HepG2 (cell line): ENCODE results near the gene AOX1. TPM values are rescaled to one million over a fixed set of nuclear protein-coding genes. Genes with fewer than 3 reads are reported as not detected.

Experiments used
- ARNT ChIP-seq: fragments of 450-650 bp; IDR thresholded peaks from 2 replicates; pipeline ENCODE4 v1.6.1; 2017
- BRD4 ChIP-seq: sonication (generic); formaldehyde crosslinking; IDR thresholded peaks from 2 replicates; pipeline ENCODE4 v1.4.0; 2020; ENCODE audit warnings: missing genetic modification reagents
- CCAR2 ChIP-seq: fragments of 200-400 bp; formaldehyde crosslinking; optimal IDR thresholded peaks from 2 replicates; pipeline ENCODE3; 2018; ENCODE audit warnings: low read depth, mild to moderate bottlenecking, low read length, moderate library complexity
- HES4 ChIP-seq: sonication (generic); formaldehyde crosslinking; IDR thresholded peaks from 2 replicates; pipeline ENCODE4 v1.9.0; 2021; ENCODE audit warnings: mild to moderate bottlenecking, missing genetic modification reagents, borderline replicate concordance
- HMG20B ChIP-seq: conservative IDR thresholded peaks from 2 replicates; pipeline ENCODE4 v1.6.1; 2016; ENCODE audit warnings: missing genetic modification reagents, missing compliant biosample characterization
- HNRNPH1 ChIP-seq: fragments of 200-400 bp; formaldehyde crosslinking; optimal IDR thresholded peaks from 2 replicates; pipeline ENCODE3; 2017; ENCODE audit warnings: mild to moderate bottlenecking, low read depth, low read length
- ISX ChIP-seq: sonication (generic); formaldehyde crosslinking; conservative IDR thresholded peaks from 2 replicates; pipeline ENCODE4 v1.5.0; 2020; ENCODE audit warnings: missing genetic modification reagents
- KAT7 ChIP-seq: IDR thresholded peaks from 2 replicates; pipeline ENCODE4 v1.6.1; 2018; ENCODE audit warnings: borderline replicate concordance, missing compliant biosample characterization
- KAT8 ChIP-seq: IDR thresholded peaks from 2 replicates; pipeline ENCODE4 v1.6.1; 2016; ENCODE audit warnings: missing genetic modification reagents, missing compliant biosample characterization
- KDM2A ChIP-seq: sonication (generic); formaldehyde crosslinking; IDR thresholded peaks from 2 replicates; pipeline ENCODE4 v1.4.0; 2020; ENCODE audit warnings: low read depth, missing genetic modification reagents, borderline replicate concordance
- KLF13 ChIP-seq: sonication (generic); formaldehyde crosslinking; IDR thresholded peaks from 2 replicates; pipeline ENCODE4 v1.4.0; 2020; ENCODE audit warnings: mild to moderate bottlenecking, missing genetic modification reagents
- KMT2B ChIP-seq: IDR thresholded peaks from 2 replicates; pipeline ENCODE4 v1.6.1; 2016; ENCODE audit warnings: missing genetic modification reagents, missing compliant biosample characterization
- NAIF1 ChIP-seq: sonication (generic); formaldehyde crosslinking; IDR thresholded peaks from 2 replicates; pipeline ENCODE4 v1.5.0; 2020; ENCODE audit warnings: mild to moderate bottlenecking, missing genetic modification reagents, borderline replicate concordance
- PRDM15 ChIP-seq: sonication (generic); formaldehyde crosslinking; IDR thresholded peaks from 2 replicates; pipeline ENCODE4 v1.4.0; 2020; ENCODE audit warnings: missing genetic modification reagents
- SMC3 ChIP-seq: IDR thresholded peaks from 2 replicates; pipeline ENCODE4 v1.6.1; 2011; ENCODE audit warnings: low read length, improper control_type of control experiment
- STAT5B ChIP-seq: sonication (generic); formaldehyde crosslinking; IDR thresholded peaks from 2 replicates; pipeline ENCODE4 v1.4.0; 2020; ENCODE audit warnings: missing genetic modification reagents
- TAF1 ChIP-seq: sonication (generic); formaldehyde crosslinking; IDR thresholded peaks from 2 replicates; pipeline ENCODE4 v1.4.0; 2020; ENCODE audit warnings: missing genetic modification reagents
- TERF1 ChIP-seq: sonication (generic); formaldehyde crosslinking; IDR thresholded peaks from 2 replicates; pipeline ENCODE4 v1.8.0; 2022; ENCODE audit warnings: mild to moderate bottlenecking, missing genetic modification reagents, moderate library complexity
- THAP11 ChIP-seq: IDR thresholded peaks from 2 replicates; pipeline ENCODE4 v1.6.1; 2016; ENCODE audit warnings: missing biosample characterization, missing genetic modification reagents
- THYN1 ChIP-seq: sonication (generic); formaldehyde crosslinking; IDR thresholded peaks from 2 replicates; pipeline ENCODE4 v1.8.1; 2023; ENCODE audit warnings: low read depth, mild to moderate bottlenecking, moderate library complexity, missing genetic modification reagents, borderline replicate concordance
- ZBTB49 ChIP-seq: sonication (generic); formaldehyde crosslinking; IDR thresholded peaks from 2 replicates; pipeline ENCODE4 v1.4.0; 2020; ENCODE audit warnings: missing genetic modification reagents, borderline replicate concordance
- ZFP36 ChIP-seq: fragments of 150-350 bp; IDR thresholded peaks from 2 replicates; pipeline ENCODE4 v1.6.1; 2018; ENCODE audit warnings: borderline replicate concordance, low read length, low read depth; ENCODE audit not compliant: partially characterized antibody
- ZNF264 ChIP-seq: sonication (generic); formaldehyde crosslinking; IDR thresholded peaks from 2 replicates; pipeline ENCODE4 v1.4.0; 2020; ENCODE audit warnings: missing genetic modification reagents
- ZNF484 ChIP-seq: sonication (generic); formaldehyde crosslinking; IDR thresholded peaks from 2 replicates; pipeline ENCODE4 v1.5.1; 2020; ENCODE audit warnings: mild to moderate bottlenecking, low read depth, missing genetic modification reagents, borderline replicate concordance
- ZNF556 ChIP-seq: sonication (generic); formaldehyde crosslinking; IDR thresholded peaks from 2 replicates; pipeline ENCODE4 v1.4.0; 2020; ENCODE audit warnings: mild to moderate bottlenecking, missing genetic modification reagents, borderline replicate concordance
- ZNF569 ChIP-seq: sonication (generic); formaldehyde crosslinking; IDR thresholded peaks from 2 replicates; pipeline ENCODE4 v1.5.0; 2020; ENCODE audit warnings: mild to moderate bottlenecking, missing genetic modification reagents, moderate library complexity, borderline replicate concordance
- polyA plus RNA-seq, 8 experiments: library from polyadenylated mRNA; depleted of rRNA in 3 of 8; stranded (reverse) in 7 of 8; unstranded in 1 of 8; fragments of >200 nt; fragmentation: Illumina TruSeq in 4 of 8; extraction: Trizol in 4 of 8; gene quantifications; 2 replicates each; pipeline versions ENCODE4 v1.2.1 to v1.2.3, GENCODE V29; 2011 to 2016; ENCODE audit warnings: low read depth in 4 of 8, missing spikeins in 1 of 8, mixed read lengths in 1 of 8; ENCODE audit not compliant: insufficient read depth in 1 of 8
- total RNA-seq, 5 experiments: library from RNA; depleted of rRNA; stranded (reverse); fragments of >200 nt; fragmentation: Illumina TruSeq; extraction: Trizol; gene quantifications; 2 replicates each; pipeline ENCODE4 v1.2.3, GENCODE V29; 2016; ENCODE audit warnings: low read depth in 1 of 5

Gene AOX1
- total and polyA plus RNA-seq, 2 of the 13 experiments (the other 11 are each of a cell fraction or from before 2014, with no cell fraction given) = 9.2 to 18.0 TPM

- no peak for TF ChIP-seq CCAR2
- no peak for TF ChIP-seq ARNT
- TF ChIP-seq ZNF569 (CRISPR knock-in tag) = no peak
- no peak for TF ChIP-seq ZNF264 (CRISPR knock-in tag)
- TF ChIP-seq TAF1 = no peak
- TF ChIP-seq BRD4 = no peak
- TF ChIP-seq KDM2A (CRISPR knock-in tag) = no peak
- no peak for TF ChIP-seq ZFP36
- peak; percentile 94 for TF ChIP-seq HMG20B (CRISPR knock-in tag)
- TF ChIP-seq KAT8 (CRISPR knock-in tag) = peak; percentile 39; the same call in 1 of the 2 replicates
- TF ChIP-seq NAIF1 (CRISPR knock-in tag) = peak; percentile 58; the same call in 1 of the 2 replicates
- no peak for TF ChIP-seq HNRNPH1
- TF ChIP-seq ISX (CRISPR knock-in tag) = no peak
- TF ChIP-seq STAT5B = no peak
- TF ChIP-seq KMT2B = no peak
- no peak for TF ChIP-seq KLF13 (CRISPR knock-in tag)
- no peak for TF ChIP-seq KAT7 (CRISPR knock-in tag)
- TF ChIP-seq TERF1 (CRISPR knock-in tag) = no peak
- TF ChIP-seq ZNF556 (CRISPR knock-in tag) = peak; percentile 60; the same call in 1 of the 2 replicates
- TF ChIP-seq THYN1 (CRISPR knock-in tag) = no peak
- TF ChIP-seq SMC3 = no peak
- peak; percentile 53; the same call in 1 of the 2 replicates for TF ChIP-seq THAP11 (CRISPR knock-in tag)
- no peak for TF ChIP-seq ZBTB49 (CRISPR knock-in tag)
- no peak for TF ChIP-seq ZNF484
- no peak for TF ChIP-seq PRDM15 (CRISPR knock-in tag)
- TF ChIP-seq HES4 (CRISPR knock-in tag) = no peak
These were observed 116.9 kb downstream of the AOX1 start (continued) for GRCh38 chr2:200702646-200703118.
